ENCODE measurements around the gene EXOSC10.
"Not testable (repeated sequence)": the region's sequence is repeated elsewhere in the genome, so short reads cannot be mapped to it uniquely, and the experiment has no call there.

Gene EXOSC10

DNA sequence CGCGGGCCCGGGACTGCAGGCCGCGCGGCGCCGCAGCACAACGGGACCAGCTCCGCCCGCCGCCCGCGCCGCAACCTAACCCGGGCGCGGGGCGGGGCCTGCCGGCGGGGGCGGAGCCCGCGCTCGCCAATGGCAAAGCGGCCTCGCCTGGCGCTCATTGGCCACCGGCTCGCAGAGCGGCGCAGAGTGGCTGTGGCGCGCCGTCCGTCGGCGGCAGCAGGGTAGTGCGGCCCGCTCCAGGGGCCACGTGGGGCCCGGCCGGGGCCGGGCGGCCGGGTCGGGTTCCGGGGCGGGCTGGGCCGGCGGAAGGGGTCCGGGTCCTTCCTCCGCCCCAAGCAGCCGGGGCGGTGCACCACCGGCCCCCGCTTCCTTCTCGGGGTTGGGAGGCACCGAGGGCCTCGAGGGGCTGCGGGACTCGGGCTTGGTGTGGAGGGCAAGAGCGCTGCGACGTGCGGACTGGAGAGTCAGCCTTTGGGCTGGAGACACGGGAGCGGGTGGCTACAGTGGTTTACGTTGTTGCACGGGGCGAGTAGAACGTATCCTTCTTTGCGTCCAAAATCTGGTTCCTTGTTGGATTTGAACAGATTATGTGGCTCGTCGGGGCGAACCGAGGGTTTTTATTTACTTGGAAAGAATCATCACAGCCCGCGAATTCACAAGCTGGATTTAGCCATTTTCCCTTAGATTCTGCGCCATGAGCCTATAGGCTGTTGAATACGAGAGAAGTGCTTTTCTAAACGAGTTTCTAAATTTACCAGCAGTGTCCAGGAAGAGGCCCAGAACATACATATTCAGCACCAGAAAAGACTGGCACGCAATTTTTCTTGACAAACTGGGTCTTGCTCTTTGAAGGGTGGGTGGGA, 39.5 kb downstream of the EXOSC10 start, which contains the start of gene SRM:
TSS of gene SRM (minus strand) at position 51 of the 863 bp plus-strand sequence. CDS start 75 bp downstream, outside the sequence.
- DNase-seq = peak; percentile 79 to 89 (median 83)

- DNase-seq = peak in 1 of 4 experiments; percentile 45
These were observed 40.3 kb downstream of the EXOSC10 start for GRCh38 chr1:11059155-11059967.

DNA sequence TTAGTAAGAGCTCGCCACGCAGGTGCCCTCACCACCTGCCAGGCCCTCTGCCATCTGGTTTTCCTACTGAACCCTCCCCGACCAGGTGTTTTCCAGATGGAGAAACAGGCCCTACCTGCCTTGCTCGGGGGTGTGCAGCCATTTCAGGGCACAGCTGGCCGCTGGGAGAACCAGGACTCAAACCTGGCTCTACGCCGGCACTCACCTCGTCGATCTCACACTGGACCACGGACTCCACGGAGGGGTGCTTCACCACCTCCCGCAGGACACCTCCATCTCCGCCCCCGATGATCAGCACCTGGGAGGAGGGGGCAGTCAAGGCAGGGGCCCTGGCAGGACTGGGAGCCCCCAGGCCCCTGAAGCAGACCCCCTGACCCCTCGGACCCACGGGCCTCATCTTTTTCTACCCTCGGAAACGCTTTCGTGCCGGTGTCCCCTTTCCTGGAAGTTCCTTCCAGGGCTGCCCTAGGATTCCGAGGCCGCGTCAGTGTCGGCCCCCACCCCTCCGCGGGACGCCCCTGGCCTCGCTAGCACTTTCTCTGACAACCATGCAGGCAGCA, 41.0 kb downstream of the EXOSC10 start:
- DNase-seq = no peak

- no peak for DNase-seq
These were observed 41.6 kb downstream of the EXOSC10 start for GRCh38 chr1:11058026-11058425.

DNA sequence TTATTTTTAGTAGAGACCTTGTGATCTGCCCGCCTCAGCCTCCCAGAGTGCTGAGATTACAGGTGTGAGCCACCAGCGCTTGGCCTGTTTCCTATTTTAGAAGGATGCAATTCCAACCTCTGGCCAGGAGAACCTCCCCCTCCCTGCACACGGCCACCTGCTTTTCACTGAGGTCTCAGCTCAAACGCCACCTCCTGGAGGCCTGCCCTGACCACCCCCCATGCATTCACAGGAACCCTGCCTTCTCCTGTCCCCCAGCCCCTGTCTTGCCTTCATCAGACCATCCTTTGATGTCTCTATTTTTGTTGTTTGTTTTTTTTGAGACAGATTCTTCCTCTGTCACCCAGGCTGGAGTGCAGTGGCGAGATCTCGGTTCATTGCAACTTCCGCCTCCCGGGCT, 42.2 kb downstream of the EXOSC10 start:
- no peak for DNase-seq

DNA sequence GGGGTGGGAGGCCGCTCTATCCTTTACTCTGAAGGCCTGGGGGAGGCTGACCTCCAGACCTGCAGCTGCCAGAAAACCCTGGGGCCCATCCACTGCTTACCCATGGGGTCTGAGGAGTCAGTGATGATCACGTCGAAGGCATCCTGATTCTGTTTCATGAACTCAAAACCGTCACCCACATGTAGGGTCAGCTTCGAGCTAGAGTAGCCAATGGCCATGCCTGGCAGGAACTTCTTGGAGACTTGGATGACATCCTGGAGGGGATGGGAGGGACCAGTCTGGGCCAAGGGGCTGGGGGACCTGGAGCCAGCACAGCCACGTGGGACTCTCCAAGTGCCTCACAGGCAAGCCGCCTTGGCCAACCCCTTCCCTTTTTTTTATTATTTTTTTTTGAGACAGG, 43.2 kb downstream of the EXOSC10 start:
- DNase-seq = no peak

DNA sequence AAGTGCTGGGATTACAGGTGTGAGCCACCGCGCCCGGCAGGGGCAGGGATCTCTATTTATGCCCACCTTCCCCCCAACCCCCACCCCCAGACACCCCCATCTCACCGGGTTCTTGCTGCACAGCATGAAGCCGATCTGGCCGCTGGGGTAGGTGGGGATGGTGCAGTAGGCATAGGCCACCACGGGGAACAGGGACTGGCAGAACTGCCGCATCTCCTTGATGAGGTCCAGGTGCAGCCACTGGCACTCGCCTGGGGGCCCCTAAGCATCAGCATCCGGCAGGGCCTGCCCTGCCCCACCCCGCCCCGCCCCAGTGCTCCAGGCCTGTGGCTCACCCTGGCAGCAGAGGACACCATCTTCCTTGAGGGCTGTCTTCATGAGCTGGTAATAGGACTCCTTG, 44.0 kb downstream of the EXOSC10 start:
- DNase-seq = no peak

GRCh38 chr1:11054666-11055065, 45.0 kb downstream of the EXOSC10 start:
- DNase-seq = no peak

GRCh38 chr1:11054181-11054580, 45.5 kb downstream of the EXOSC10 start:
- DNase-seq = no peak

GRCh38 chr1:11053758-11054137, 45.9 kb downstream of the EXOSC10 start:
- no peak for DNase-seq

DNA sequence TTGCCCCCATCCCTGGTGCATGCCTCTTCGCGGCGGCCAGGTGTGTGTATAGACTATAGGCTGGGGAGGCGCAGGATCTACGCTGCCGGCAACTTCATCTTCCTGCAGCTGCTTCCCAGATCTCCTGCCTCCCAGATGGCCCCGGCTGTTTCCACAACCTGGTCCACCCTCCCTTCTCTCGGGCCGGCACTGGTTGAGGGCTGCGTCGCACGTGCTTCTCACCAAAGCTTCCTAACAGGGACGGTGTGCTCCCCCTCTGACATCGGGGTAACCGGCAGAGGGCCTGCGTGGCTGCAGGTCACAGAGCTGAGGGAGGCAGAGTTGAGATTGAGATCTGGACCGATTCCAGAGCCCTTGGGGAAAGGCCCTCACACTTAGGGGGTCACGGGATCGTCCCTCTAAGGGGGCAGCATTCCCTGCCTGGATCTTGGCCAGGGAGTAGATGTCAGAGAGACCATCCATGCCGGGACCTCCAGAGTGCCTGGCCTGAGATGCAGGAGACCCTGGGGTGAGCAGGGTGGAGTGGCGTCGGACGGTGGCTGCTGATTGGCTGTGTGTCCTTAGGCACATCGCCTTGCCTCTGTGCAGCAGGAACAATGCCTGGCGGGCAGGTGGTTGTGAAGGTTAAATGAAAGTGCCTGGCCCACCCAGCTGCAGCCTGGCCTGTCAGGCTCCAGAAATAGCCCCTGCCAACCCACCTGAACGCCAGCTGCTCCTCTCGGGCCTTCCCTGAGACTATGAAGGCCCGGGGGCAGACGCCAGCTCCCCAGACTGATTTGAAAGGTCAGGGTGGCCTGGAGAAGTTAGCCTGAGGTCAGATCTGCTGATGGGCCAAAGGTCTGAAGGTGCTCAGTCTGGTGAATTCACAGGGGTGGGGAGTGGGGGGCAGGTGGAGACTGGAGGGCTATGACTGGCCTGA, 46.6 kb downstream of the EXOSC10 start:
- DNase-seq = no peak

GRCh38 chr1:11051781-11052511, 47.7 kb downstream of the EXOSC10 start:
- no peak for DNase-seq

GRCh38 chr1:11051121-11051520, 48.5 kb downstream of the EXOSC10 start:
- DNase-seq = not testable (repeated sequence)

GRCh38 chr1:11046625-11047365, 52.9 kb downstream of the EXOSC10 start, which contains the start of gene MASP2:
Gene MASP2, minus strand, starts transcription at chr1:11047239. Its CDS starts 32 bp downstream, at chr1:11047207.
- no peak for DNase-seq

GRCh38 chr1:11046270-11046566, 53.5 kb downstream of the EXOSC10 start:
- DNase-seq = no peak

- no peak for DNase-seq
These were observed 54.0 kb downstream of the EXOSC10 start for GRCh38 chr1:11045428-11046269.

DNA sequence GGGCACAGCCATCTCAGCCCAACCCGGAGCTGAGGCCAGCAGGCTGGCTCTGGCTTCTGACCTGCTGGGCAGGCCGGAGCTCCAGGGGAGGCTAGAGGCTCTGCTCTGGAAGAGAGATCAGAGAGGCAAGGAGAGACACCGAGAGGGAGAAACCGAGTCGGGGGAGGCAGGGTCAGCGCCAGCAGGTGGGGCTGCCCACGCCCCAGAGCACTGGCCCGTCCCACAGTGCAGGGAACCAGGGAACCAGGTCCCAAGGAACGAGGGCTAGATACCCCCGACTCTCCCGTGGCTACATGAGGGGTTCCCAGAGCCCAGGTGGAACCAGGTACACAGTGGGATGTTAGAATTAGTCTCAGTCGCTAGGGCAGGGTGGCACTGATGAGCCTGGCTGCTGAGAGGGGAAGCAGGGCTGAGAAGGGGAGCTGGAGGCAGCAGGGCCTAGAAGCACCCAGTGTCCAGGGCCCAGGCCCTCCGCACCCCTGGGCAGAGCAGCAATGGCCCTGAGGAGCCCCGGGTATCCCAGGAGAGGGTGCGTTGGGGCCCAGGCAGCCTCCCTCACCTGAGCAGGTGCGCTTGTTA, 54.7 kb downstream of the EXOSC10 start:
- no peak for DNase-seq

- DNase-seq = no peak
These were observed 55.4 kb downstream of the EXOSC10 start for GRCh38 chr1:11044086-11044848.
